HG02610 (cell line): ENCODE results near the gene C19orf18.
A peak's percentile ranks its signal among the peaks of the same experiment; 100 is the strongest.
"Not testable (repeated sequence)": the region's sequence is repeated elsewhere in the genome, so short reads cannot be mapped to it uniquely, and the experiment has no call there.

ENCODE experiments used
- ATAC-seq: cut with Tn5 transposase; IDR thresholded peaks from one replicate; pipeline ENCODE4 v1.9.1; 2021; ENCODE audit warnings: mild to moderate bottlenecking, moderate library complexity; ENCODE audit not compliant: unreplicated experiment

The C19orf18 gene

GRCh38 chr19:57974434-57974833 is at the start of gene C19orf18:
C19orf18 (minus strand) TSS chr19:57974534; CDS start chr19:57974432, 102 bp downstream.
- ATAC-seq = no peak

DNA sequence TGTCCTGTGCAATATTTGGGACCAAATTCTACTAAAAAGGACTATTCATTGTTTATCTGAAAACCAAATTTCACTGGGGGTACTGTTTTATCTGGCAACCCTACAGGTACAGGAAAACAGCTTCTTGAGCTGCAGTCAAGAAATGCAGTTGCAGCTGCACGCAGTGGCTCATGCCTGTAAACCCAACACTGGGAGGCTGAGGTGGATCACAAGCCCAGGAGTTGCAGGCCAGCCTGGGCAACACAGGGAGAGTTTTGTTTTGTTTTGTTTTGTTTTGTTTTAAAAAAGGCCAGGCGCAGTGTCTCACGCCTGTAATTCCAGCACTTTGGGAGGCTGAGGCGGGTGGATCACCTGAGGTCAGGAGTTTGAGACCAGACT is 47.9 kb upstream of the C19orf18 start:
- no peak for ATAC-seq

GRCh38 chr19:58021541-58022282 is 47.4 kb upstream of the C19orf18 start:
- no peak for ATAC-seq

DNA sequence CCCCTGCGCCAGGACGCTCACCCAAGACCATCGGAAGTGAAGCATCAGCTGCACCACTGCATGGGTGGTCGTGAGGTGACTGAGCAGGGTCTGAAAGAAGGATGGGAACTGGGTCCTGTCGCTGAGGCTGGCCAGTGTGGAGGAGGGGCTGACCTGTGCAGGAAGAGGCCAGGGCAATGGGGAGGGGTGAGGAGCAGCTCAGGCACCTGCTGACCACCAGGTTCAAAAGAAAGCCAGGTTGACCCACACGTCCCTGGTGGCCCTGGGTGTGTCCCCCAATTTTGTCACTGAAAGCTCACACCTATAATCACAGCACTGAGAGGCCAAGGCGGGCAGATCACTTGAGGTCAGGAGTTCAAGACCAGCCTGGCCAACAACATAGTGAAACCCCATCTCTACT is 45.8 kb upstream of the C19orf18 start:
- ATAC-seq = no peak

DNA sequence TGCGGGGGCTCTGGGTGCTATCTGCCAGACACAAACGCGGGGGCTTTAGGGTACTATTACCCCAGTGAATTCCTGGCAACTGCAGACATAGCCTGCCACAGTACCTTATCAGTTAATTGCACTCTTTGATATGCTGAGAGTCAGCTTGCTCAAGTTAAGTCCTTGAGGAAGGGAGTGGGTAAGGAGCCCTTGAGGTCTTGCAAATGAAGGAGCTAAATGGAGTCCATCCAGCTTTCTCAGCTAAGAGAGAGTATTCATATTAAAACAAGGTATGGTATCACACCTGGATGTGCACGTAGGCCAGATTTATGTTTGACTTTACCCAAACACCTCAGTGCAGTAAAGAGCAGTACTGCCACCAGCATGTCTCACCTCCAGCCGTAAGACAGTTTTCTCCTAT is 39.8 kb upstream of the C19orf18 start:
- ATAC-seq = no peak

GRCh38 chr19:58010507-58010906 is 36.2 kb upstream of the C19orf18 start:
- ATAC-seq = no peak

DNA sequence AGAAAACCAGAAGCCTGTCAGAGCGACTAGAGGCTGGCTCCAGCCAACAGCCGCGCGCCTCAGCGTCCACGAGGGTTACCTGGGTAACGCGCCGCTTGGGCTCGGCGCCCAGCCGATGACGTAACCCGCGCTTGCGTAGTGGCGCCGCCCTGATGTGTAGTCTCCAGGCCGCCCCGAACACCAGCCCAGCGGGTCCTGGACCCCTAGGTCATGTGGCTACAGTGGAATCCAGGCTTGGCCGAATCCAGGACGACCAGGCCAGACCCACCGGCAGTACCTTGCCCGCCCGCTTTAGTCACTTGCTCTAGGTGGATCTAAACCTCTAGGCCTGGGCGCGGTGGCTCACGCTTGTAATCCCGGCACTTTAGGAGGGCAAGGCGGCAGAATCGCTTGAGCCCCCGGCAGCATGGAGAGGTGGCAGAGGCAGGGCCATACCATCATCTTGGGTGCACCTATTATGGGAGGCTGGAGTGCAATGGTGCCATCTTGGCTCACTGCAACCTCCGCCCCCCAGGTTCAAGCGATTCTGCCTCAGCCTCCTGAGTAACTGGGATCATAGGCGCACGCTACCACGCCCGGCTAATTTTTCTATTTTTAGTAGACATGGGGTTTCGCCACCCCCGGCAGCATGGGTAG is 35.5 kb upstream of the C19orf18 start:
- peak; percentile 81 for ATAC-seq

DNA sequence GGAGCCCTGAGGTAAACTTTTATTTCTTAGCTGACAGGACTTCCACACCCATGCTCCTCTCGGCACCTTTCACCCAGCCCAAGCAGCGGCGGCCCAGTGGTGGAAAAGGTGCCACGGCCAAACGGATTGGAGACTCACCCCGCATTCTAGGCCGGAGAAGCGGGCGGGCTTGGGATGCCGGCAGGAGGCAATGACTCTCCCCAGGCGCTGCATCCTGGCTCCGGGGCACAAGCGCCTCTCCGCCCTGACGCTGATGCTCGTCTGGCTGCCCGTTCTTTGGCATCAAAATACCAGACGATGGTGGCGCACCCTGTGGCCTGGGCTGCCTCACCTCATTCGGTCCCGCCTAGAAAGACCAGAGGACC is 34.9 kb upstream of the C19orf18 start:
- no peak for ATAC-seq

- ATAC-seq = not testable (repeated sequence)
Observed at GRCh38 chr19:58008877-58009276, 34.5 kb upstream of the C19orf18 start.

DNA sequence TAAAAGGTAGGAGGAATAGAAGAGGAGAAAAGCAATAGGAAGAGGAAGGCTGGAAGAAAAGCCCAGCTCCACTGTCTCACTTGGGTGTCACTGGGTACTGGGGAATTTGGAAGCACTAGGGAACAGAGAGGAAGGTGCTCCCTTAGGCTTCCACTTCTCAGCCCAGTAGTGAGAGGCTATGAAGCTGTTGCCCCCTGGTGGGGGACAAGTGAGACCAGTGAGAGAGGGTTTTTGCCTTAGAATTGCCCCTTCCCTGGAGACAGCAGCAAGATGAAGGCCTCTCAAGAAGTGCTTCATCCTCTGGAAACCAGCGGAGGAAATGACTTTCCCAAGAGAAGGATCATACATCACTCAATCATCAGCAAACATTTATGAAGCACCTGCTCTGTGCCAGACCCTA is 33.0 kb upstream of the C19orf18 start:
- no peak for ATAC-seq

GRCh38 chr19:58003174-58003828 is 29.0 kb upstream of the C19orf18 start:
- ATAC-seq = no peak

- peak; percentile 90 for ATAC-seq
Observed at GRCh38 chr19:58002384-58003173, 28.2 kb upstream of the C19orf18 start, which contains the start of gene ZNF606. ZNF606 (minus strand) TSS chr19:58002820; CDS start chr19:58001319, 1,501 bp downstream.

DNA sequence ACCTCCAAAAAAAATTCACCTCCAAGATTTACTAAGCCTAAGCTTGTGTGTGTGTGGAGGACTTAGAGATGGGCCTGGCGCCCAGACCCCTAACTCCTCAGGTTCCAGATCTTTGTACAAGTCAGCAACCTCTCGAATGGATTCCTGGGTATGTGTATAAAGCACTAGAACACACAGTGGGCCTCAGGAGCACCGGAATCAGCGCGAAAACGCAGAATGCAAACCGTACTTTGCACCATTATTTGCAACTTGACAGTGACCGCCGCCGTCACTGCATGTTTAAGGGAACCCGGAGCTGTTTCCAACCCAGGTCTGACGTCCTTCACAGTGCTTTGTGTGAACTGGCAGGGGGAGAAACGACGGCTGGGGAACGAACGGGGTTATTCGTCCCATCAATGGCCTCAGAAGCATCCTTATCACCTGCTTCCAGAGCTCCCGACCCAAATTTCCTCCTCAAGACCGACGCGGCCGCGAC is 27.6 kb upstream of the C19orf18 start:
- ATAC-seq = no peak

DNA sequence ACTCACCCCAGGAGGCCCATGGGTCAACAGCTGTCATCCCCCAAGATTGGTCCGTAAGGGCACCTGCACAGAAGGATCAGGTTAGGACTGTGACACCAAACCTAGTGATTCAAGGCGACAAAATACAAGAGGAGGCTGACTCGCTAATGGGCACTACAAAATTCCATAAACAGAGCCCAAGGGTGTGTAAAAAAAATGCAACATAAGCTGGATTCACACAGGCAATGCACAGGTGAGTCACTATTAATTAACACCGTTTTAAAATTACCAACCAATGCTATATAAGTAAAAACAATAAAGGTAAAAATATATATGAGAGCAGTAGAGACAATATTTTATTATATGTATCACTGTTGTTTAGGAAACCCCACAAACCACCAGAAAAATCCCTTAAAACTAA is 26.3 kb upstream of the C19orf18 start:
- ATAC-seq = no peak

GRCh38 chr19:57992841-57993240 is 18.5 kb upstream of the C19orf18 start:
- no peak for ATAC-seq

DNA sequence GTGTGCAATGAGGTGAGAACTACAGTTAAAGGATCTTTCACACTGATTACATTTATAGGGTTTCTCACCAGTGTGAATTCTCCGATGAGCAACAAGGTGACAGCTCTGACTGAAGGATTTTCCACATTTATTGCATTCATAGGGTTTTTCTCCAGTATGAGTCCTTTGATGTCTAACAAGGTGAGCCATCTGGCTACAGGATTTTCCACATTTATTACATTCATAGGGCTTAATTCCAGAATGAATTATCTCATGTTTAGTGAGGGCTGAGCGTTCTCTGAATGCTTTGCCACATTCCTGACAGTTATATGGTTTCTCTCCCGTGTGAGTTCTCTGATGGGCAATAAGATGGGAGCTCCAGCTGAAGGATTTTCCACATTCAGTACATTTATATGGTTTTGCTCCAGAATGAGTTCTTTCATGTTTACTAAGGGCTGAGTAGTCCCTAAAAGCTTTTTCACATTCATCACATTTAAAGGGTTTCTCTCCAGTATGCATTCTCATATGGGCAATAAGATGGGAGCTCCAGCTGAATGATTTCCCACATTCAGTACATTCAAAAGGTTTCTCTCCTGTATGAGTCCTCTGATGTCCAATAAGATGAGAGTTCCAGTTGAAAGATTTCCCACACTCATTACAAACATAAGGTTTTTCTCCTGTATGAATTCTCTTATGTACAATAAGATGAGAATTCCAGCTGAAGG is 4.4 kb upstream of the C19orf18 start:
- no peak for ATAC-seq

- ATAC-seq = no peak
Observed at GRCh38 chr19:57964761-57965160, 9.6 kb downstream of the C19orf18 start.

DNA sequence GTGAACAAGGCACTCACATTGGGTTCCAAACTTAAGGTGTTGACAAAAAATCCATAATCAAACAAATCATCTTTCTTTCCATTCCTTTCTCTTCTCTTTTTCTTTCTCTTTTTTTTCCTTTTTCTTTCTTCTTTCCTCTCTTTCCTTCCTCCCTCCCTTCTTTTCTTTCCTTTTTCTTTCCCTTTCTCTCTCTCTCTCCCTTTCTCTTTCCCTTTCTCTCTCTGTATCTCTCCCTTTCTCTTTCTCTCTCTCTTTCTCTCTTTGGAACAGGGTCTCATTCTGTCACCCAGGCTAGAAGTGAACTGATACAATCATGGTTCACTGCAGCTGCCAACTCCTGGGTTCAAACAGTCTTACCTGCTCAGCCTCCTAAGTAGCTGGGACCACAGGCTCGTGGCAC is 12.5 kb downstream of the C19orf18 start:
- no peak for ATAC-seq

DNA sequence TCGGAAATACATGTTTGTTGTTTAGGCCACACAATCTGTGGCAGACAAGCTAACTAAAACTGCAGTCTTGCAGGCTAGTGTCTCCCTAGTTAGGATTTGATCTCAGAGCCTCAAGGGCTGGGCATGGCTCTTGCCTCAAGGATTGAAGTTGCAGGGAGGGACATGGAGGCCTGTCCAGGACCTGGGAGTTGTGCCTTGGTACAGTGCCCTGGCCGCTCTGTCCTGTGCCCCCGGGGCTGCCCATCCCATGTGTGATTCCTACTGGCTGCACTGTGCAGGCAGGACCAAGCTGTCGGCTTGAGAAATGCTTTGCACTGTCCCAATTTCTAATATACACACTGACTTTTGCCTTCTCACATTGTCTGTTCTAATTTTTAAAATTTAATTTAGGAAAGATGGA is 19.3 kb downstream of the C19orf18 start:
- no peak for ATAC-seq

DNA sequence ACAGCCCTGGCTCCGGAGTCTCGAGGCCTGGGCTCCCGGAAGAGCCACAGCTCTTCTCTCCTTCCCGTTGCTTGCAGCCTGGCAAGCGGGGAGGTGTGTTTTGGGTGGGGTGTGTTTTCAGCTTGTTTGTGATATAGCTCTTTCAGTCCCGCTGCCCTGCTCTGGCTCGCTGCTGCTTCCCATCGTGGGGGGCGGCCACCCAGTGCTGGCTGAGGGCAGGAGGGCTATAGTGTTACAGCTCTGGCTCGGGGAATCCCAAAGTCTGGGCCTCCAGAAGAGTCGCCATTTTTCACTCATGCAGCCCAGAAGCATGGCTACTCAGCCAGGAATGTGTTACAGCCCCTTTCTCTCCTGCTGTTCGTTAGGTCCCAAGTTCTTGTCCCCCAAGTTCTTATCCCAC is 24.6 kb downstream of the C19orf18 start:
- no peak for ATAC-seq

DNA sequence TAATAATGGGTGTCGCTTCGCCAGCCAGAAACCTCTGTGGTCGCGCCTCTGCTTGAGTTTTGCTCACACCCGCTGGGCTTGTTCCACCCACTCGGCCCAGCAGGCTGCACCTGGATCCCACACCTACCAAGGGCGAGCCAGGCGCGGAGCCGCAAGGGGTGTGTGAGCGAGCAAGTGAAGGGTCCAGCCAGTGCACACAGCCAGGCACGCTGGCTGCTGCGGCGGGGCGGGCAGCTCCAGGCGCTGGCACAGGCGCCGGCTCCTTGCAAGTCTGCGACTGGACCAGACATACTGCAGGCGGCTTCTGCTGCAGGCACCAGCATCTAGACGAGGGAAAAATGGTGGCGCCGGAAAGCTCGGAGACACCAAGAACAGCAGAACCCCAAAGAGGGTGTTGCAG is 25.0 kb downstream of the C19orf18 start:
- no peak for ATAC-seq
